ENCODE data around the gene GABRG1. TPM values are rescaled to one million over a fixed set of nuclear protein-coding genes. Genes with fewer than 3 reads are reported as not detected.

GABRG1 gene
- total and polyA plus RNA-seq, 7 donors: under 0.01 TPM; not detected in 6

GRCh38 chr4:46016306-46016705, 107.5 kb downstream of the GABRG1 start:
- no peak for ATAC-seq
- Histone ChIP-seq H3K36me3 (ENCODE audit: insufficient read depth in 1 of 2, low read depth in 1 of 2) (no peaks in the 10 kb centered on the region), H3K27me3 (ENCODE audit: insufficient read depth in 3 of 3, low read length in 2 of 3) (no peaks in the 10 kb centered on the region)

GRCh38 chr4:45992728-45993127, 131.1 kb downstream of the GABRG1 start:
- no peak for ATAC-seq
- Histone ChIP-seq H3K36me3 (ENCODE audit: insufficient read depth in 1 of 2, low read depth in 1 of 2) (no peaks in the 10 kb centered on the region), H3K27ac (no peak overlapping the region)

More at GRCh38 chr4:46016306-46016705, 107.5 kb downstream of the GABRG1 start:
- TF ChIP-seq, protein P1, sequence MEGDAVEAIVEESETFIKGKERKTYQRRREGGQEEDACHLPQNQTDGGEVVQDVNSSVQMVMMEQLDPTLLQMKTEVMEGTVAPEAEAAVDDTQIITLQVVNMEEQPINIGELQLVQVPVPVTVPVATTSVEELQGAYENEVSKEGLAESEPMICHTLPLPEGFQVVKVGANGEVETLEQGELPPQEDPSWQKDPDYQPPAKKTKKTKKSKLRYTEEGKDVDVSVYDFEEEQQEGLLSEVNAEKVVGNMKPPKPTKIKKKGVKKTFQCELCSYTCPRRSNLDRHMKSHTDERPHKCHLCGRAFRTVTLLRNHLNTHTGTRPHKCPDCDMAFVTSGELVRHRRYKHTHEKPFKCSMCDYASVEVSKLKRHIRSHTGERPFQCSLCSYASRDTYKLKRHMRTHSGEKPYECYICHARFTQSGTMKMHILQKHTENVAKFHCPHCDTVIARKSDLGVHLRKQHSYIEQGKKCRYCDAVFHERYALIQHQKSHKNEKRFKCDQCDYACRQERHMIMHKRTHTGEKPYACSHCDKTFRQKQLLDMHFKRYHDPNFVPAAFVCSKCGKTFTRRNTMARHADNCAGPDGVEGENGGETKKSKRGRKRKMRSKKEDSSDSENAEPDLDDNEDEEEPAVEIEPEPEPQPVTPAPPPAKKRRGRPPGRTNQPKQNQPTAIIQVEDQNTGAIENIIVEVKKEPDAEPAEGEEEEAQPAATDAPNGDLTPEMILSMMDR (IDR thresholded peaks at IDR 0.05): no peak
- no peaks in the 10 kb centered on the region for H3K4me1 ChIP-seq
- no peak overlapping the region for H3K27ac ChIP-seq
- no peak for DNase-seq
- no peak overlapping the region for H3K4me3 ChIP-seq
- intact Hi-C loops (cut with DNase I): no loop called here
- no peaks in the 10 kb centered on the region for H3K9me3 ChIP-seq

GRCh38 chr4:45989775-45990174, 134.1 kb downstream of the GABRG1 start:
- Histone ChIP-seq H3K9me3 (no peaks in the 10 kb centered on the region), H3K4me1 (no peaks in the 10 kb centered on the region), H3K27ac (no peak overlapping the region), H3K4me3 (no peak overlapping the region), H3K27me3 (ENCODE audit: insufficient read depth in 3 of 3, low read length in 2 of 3) (no peaks in the 10 kb centered on the region), H3K36me3 (ENCODE audit: insufficient read depth in 1 of 2, low read depth in 1 of 2) (no peaks in the 10 kb centered on the region)
- no peak for ATAC-seq
- no peak for DNase-seq
- WGBS, 3 donors: 83 to 86% (median 83%) methylated on average over 1 of the region's 1 CpG
- intact Hi-C loops (cut with DNase I): no loop called here
- TF ChIP-seq, protein P1 (IDR thresholded peaks at IDR 0.05): no peak

More at GRCh38 chr4:45992728-45993127, 131.1 kb downstream of the GABRG1 start:
- Histone ChIP-seq H3K4me1 (no peaks in the 10 kb centered on the region), H3K4me3 (no peak overlapping the region), H3K27me3 (ENCODE audit: insufficient read depth in 3 of 3, low read length in 2 of 3) (no peaks in the 10 kb centered on the region), H3K9me3 (no peaks in the 10 kb centered on the region)
- intact Hi-C loops (cut with DNase I): no loop called here
- TF ChIP-seq, protein P1 (IDR thresholded peaks at IDR 0.05): no peak
- DNase-seq: no peak

- Histone ChIP-seq H3K36me3 (ENCODE audit: insufficient read depth in 1 of 2, low read depth in 1 of 2) (no peaks in the 10 kb centered on the region), H3K4me1 (no peaks in the 10 kb centered on the region), H3K4me3 (no peak overlapping the region), H3K9me3 (no peaks in the 10 kb centered on the region), H3K27me3 (ENCODE audit: insufficient read depth in 3 of 3, low read length in 2 of 3) (no peaks in the 10 kb centered on the region), H3K27ac (no peak overlapping the region)
- ATAC-seq: no peak
- intact Hi-C loops (cut with DNase I): no loop called here
- DNase-seq: no peak
- WGBS, 3 donors: 90 to 93% (median 90%) methylated on average over 1 of the region's 1 CpG
- TF ChIP-seq, protein P1 (IDR thresholded peaks at IDR 0.05): no peak
Observed at GRCh38 chr4:45987858-45988257, 136.0 kb downstream of the GABRG1 start.
